IMR-90 (cell line): ENCODE data around the gene CD8A. TPM values are rescaled to one million over a fixed set of nuclear protein-coding genes. Genes with fewer than 3 reads are reported as not detected.

Experiments used
- ATAC-seq: fragments of 200-7000 bp; cut with Tn5 transposase; 2 replicates; pipeline ENCODE4 v1.9.1; 2020; ENCODE audit warnings: low read depth, mild to moderate bottlenecking, moderate library complexity
- BruUV-seq: library from RNA; stranded (reverse); fragments of 400-500 nt; replicated peaks from 2 replicates; lab custom pipeline; 2021; lab: Mats Ljungman, UMichigan
- CTCF ChIA-PET: fragments of 300-600 bp; formaldehyde crosslinking; extraction: SDS; loops from one replicate; lab custom pipeline; 2021; ENCODE audit warnings: antibody characterized with exemption; lab: Yijun Ruan, JAX
- POLR2A ChIA-PET: fragments of 300-600 bp; sonication (Branson Sonifier 250); formaldehyde crosslinking; loops from one replicate; lab custom pipeline; 2022; ENCODE audit warnings: antibody characterized with exemption; ENCODE audit not compliant: unreplicated experiment; lab: Charles Lee
- DNase-seq: peaks from one replicate; pipeline ENCODE4 v3.0.0; 2013
- H2AFZ ChIP-seq: replicated peaks from 2 replicates; pipeline ENCODE3; 2013; ENCODE audit warnings: low read length, mild to moderate bottlenecking; ENCODE audit not compliant: poor library complexity
- H2AK5ac ChIP-seq: 2 replicates; pipeline ENCODE4 v1.6.1; 2013; ENCODE audit warnings: low read depth, low read length, inconsistent platforms
- H2AK9ac ChIP-seq: replicated peaks from 2 replicates; pipeline ENCODE3; 2013; ENCODE audit warnings: mild to moderate bottlenecking, low read depth, low read length, moderate library complexity; ENCODE audit not compliant: poor library complexity
- H2BK120ac ChIP-seq: 2 replicates; pipeline ENCODE4 v1.6.1; 2013; ENCODE audit warnings: low read depth, low read length, inconsistent platforms
- H2BK15ac ChIP-seq: 3 replicates; pipeline ENCODE4 v1.6.1; 2013; ENCODE audit warnings: low read depth, low read length, inconsistent platforms
- H2BK20ac ChIP-seq: 2 replicates; pipeline ENCODE4 v1.6.1; 2013; ENCODE audit warnings: low read depth, mild to moderate bottlenecking, inconsistent platforms, low read length, moderate library complexity
- H2BK5ac ChIP-seq: 2 replicates; pipeline ENCODE4 v1.6.1; 2013; ENCODE audit warnings: mild to moderate bottlenecking, low read depth, low read length, inconsistent platforms; ENCODE audit not compliant: poor library complexity, severe bottlenecking
- H3K14ac ChIP-seq: replicated peaks from 2 replicates; pipeline ENCODE4 v1.6.1; 2013; ENCODE audit warnings: low read depth, low read length, inconsistent platforms
- H3K18ac ChIP-seq: 2 replicates; pipeline ENCODE4 v1.6.1; 2013; ENCODE audit warnings: low read depth, low read length, control low read depth
- H3K23ac ChIP-seq: 2 replicates; pipeline ENCODE4 v1.6.1; 2013; ENCODE audit warnings: low read depth, low read length, inconsistent platforms
- H3K27ac ChIP-seq: 2 replicates; pipeline ENCODE4 v1.5.1; 2013; ENCODE audit warnings: mild to moderate bottlenecking, control low read depth, low read length; ENCODE audit not compliant: insufficient read depth
- H3K27me3 ChIP-seq: 2 replicates; pipeline ENCODE4 v1.6.1; 2013; ENCODE audit warnings: low read length; ENCODE audit not compliant: control insufficient read depth, insufficient read depth
- H3K36me3 ChIP-seq: 2 replicates; pipeline ENCODE4 v1.6.1; 2013; ENCODE audit warnings: low read length, mixed read lengths; ENCODE audit not compliant: control insufficient read depth, insufficient read depth
- H3K4ac ChIP-seq: 2 replicates; pipeline ENCODE4 v1.6.1; 2013; ENCODE audit warnings: low read depth, low read length, inconsistent platforms
- H3K4me1 ChIP-seq: 2 replicates; pipeline ENCODE4 v1.6.1; 2013; ENCODE audit warnings: low read length, mixed read lengths; ENCODE audit not compliant: control insufficient read depth, insufficient read depth
- H3K4me2 ChIP-seq: 2 replicates; pipeline ENCODE4 v1.6.1; 2013; ENCODE audit warnings: low read depth, mild to moderate bottlenecking, control low read depth, low read length, moderate library complexity
- H3K4me3 ChIP-seq: 2 replicates; pipeline ENCODE4 v1.5.1; 2013; ENCODE audit warnings: low read depth, mild to moderate bottlenecking, control low read depth, low read length, moderate library complexity; ENCODE audit not compliant: insufficient read depth
- H3K56ac ChIP-seq: 2 replicates; pipeline ENCODE4 v1.6.1; 2013; ENCODE audit warnings: low read length, inconsistent platforms; ENCODE audit not compliant: insufficient read depth; ENCODE audit errors: extremely low read depth
- H3K79me1 ChIP-seq, 2 experiments: 2 replicates each; pipeline ENCODE4 v1.6.1; 2013; ENCODE audit warnings: low read length in 2 of 2, inconsistent platforms in 1 of 2, low read depth in 1 of 2
- H3K9ac ChIP-seq: 2 replicates; pipeline ENCODE4 v1.6.1; 2013; ENCODE audit warnings: low read depth, low read length, control low read depth
- H3K9me1 ChIP-seq: 2 replicates; pipeline ENCODE4 v1.6.1; 2013; ENCODE audit warnings: low read length, inconsistent platforms; ENCODE audit not compliant: insufficient read depth
- H3K9me3 ChIP-seq: 2 replicates; pipeline ENCODE4 v1.6.1; 2013; ENCODE audit warnings: low read length; ENCODE audit not compliant: control insufficient read depth, insufficient read depth
- H4K20me1 ChIP-seq: 2 replicates; pipeline ENCODE4 v1.6.1; 2013; ENCODE audit warnings: low read length, inconsistent platforms; ENCODE audit not compliant: insufficient read depth
- H4K5ac ChIP-seq: 2 replicates; pipeline ENCODE4 v1.6.1; 2013; ENCODE audit warnings: mild to moderate bottlenecking, low read depth, low read length, control low read depth
- H4K8ac ChIP-seq, 2 experiments: 2 replicates each; pipeline ENCODE4 v1.6.1; 2013; ENCODE audit warnings: low read depth in 2 of 2, low read length in 2 of 2, control low read depth in 1 of 2, inconsistent platforms in 1 of 2
- H4K91ac ChIP-seq: 2 replicates; pipeline ENCODE4 v1.6.1; 2013; ENCODE audit warnings: low read depth, low read length, inconsistent platforms; ENCODE audit not compliant: insufficient read depth
- MXI1 ChIP-seq: IDR thresholded peaks from 2 replicates; pipeline ENCODE4 v1.6.1; 2012; ENCODE audit warnings: low read depth, mild to moderate bottlenecking, low read length, moderate library complexity, borderline replicate concordance
- whole genome bisulfite sequencing, 2 experiments: methylation state at CpG; one replicate each; pipeline versions ENCODE4 v1.1.5 to v1.1.7; 2013; ENCODE audit warnings: missing lambda C conversion rate in 2 of 2; ENCODE audit not compliant: insufficient read length in 1 of 2; ENCODE audit errors: extremely low coverage in 2 of 2; 5-methylcytosine and 5-hydroxymethylcytosine counted together
- dilution Hi-C: fragments of 300-500 bp; cut with HindIII; formaldehyde crosslinking; loops from one replicate; pipeline ENCODE4 v1.14.3; 2018; ENCODE audit warnings: low sequenced_read_pairs; ENCODE audit not compliant: unreplicated experiment
- in situ Hi-C: fragments of 300-500 bp; cut with MboI; formaldehyde crosslinking; loops from 3 replicates; pipeline ENCODE4 v1.14.3; 2019; ENCODE audit warnings: low sequenced_read_pairs, inconsistent platforms, mixed read lengths
- intact Hi-C: fragments of 100-400 bp; cut with micrococcal nuclease; formaldehyde crosslinking; loops from 2 replicates; pipeline ENCODE4 v1.10.0; 2022
- polyA plus RNA-seq, 3 experiments: library from polyadenylated mRNA; depleted of rRNA; stranded (reverse); fragments of >200 nt; gene quantifications; 2 replicates each; pipeline ENCODE4 v1.2.3, GENCODE V29; 2012; ENCODE audit warnings: low replicate concordance in 1 of 3
- total RNA-seq: library from RNA; depleted of rRNA; stranded (reverse); fragments of >200 nt; gene quantifications from 2 replicates; pipeline ENCODE4 v1.2.3, GENCODE V29; 2012

The CD8A gene
- total and polyA plus RNA-seq, 2 of the 4 experiments (the other 2 are of a cell fraction) = not detected

DNA sequence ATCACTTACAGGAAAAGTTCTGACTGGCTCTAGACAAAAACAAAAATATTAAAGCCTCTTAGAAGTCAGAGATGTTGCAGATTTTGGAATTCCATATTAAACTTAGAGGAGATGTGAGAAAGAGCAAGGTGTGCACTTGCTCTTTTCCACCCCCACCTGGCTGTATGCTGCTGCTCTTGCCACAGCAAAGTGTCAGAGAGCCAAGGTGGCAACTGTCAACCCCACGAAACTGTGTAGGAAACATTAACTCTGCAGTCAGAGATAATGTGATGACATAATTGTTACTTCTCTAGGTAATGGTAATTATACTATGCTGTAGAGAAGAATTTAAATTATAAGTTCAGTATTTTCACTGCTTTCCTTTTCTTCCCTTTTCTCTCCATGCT, 25.4 kb downstream of the CD8A start:
- no peak overlapping the region for H3K14ac ChIP-seq
- no peak overlapping the region for H3K27ac ChIP-seq
- no peak overlapping the region for H2BK5ac ChIP-seq
- H2BK15ac ChIP-seq = no peak overlapping the region
- H4K5ac ChIP-seq = no peak overlapping the region
- peaks cover 3% of the 10 kb centered on the region; the same call in 1 of the 2 replicates for H4K20me1 ChIP-seq
- no peak overlapping the region for H3K18ac ChIP-seq
- no peak overlapping the region for H2AK9ac ChIP-seq
- CTCF ChIA-PET = interaction anchor here (2.6 kb wide), 1 partner anchor 11 kb away, joined by 14 read pairs; no protein-coding TSS in a partner anchor
- BruUV-seq = no TSS peak
- no CpG with 5 or more reads among the region's 1 CpG for WGBS, 2 experiments
- peaks cover 13% of the 10 kb centered on the region for H3K36me3 ChIP-seq
- ATAC-seq = no peak
- POLR2A ChIA-PET = no interaction called here
- peaks cover 0 to 2% of the 10 kb centered on the region in 2 experiments; a peak in 1 of 4 replicates for H3K79me1 ChIP-seq
- no peak overlapping the region for H2AFZ ChIP-seq
- in situ Hi-C loops = no loop called here
- no peak overlapping the region for H4K8ac ChIP-seq
- H2BK20ac ChIP-seq = no peak overlapping the region
- dilution Hi-C loops = no loop called here
- no peak for DNase-seq
- no peak overlapping the region for H3K23ac ChIP-seq
- no peaks in the 10 kb centered on the region for H3K9me3 ChIP-seq
- H3K9ac ChIP-seq = no peak overlapping the region
- H2BK120ac ChIP-seq = no peak overlapping the region
- no peak overlapping the region for H3K4me2 ChIP-seq
- no peaks in the 10 kb centered on the region for H3K9me1 ChIP-seq
- H2AK5ac ChIP-seq = no peak overlapping the region
- no peaks in the 10 kb centered on the region for H3K27me3 ChIP-seq
- intact Hi-C loops = no loop called here
- no peaks in the 10 kb centered on the region for H3K4me1 ChIP-seq
- H3K4me3 ChIP-seq = no peak overlapping the region
- H3K4ac ChIP-seq = no peak overlapping the region
- no peak for TF ChIP-seq MXI1
- no peak overlapping the region for H3K56ac ChIP-seq
- H4K91ac ChIP-seq = no peak overlapping the region
